SK-N-SH treated with all-trans-retinoic acid at 6 μM for 48 hours (cell line): ENCODE results near the gene YPEL2.

ENCODE experiments used
- ATAC-seq: fragments of 200-7000 bp; cut with Tn5 transposase; 3 replicates; pipeline ENCODE4 v1.9.1; 2020; ENCODE audit warnings: mild to moderate bottlenecking, moderate library complexity
- ARNTL ChIP-seq: fragments of 450-650 bp; formaldehyde crosslinking; IDR thresholded peaks from 2 replicates; pipeline ENCODE4 v1.5.0; 2020; ENCODE audit warnings: low read depth, mild to moderate bottlenecking, moderate library complexity, borderline replicate concordance
- BACH2 ChIP-seq: fragments of 250-450 bp; sonication (Bioruptor Pico); IDR thresholded peaks from 2 replicates; pipeline ENCODE4 v1.9.0; 2021; ENCODE audit warnings: mild to moderate bottlenecking, borderline replicate concordance
- CSDC2 ChIP-seq: fragments of 250-450 bp; sonication (Bioruptor Pico); IDR thresholded peaks from 2 replicates; pipeline ENCODE4 v1.5.0; 2020; ENCODE audit warnings: mild to moderate bottlenecking, moderate library complexity
- ESRRG ChIP-seq: fragments of 250-450 bp; sonication (Bioruptor Pico); IDR thresholded peaks from 2 replicates; pipeline ENCODE4 v1.6.1; 2021; ENCODE audit warnings: mild to moderate bottlenecking
- GLIS3 ChIP-seq: fragments of 250-450 bp; sonication (Bioruptor Pico); IDR thresholded peaks from 2 replicates; pipeline ENCODE4 v1.5.0; 2020; ENCODE audit warnings: mild to moderate bottlenecking, moderate library complexity
- ISL1 ChIP-seq: fragments of 250-450 bp; sonication (Bioruptor Pico); IDR thresholded peaks from 2 replicates; pipeline ENCODE4 v2.1.2; 2022; ENCODE audit warnings: mild to moderate bottlenecking, moderate library complexity
- OSR1 ChIP-seq: fragments of 250-450 bp; sonication (Bioruptor Pico); IDR thresholded peaks from 2 replicates; pipeline ENCODE4 v1.8.0; 2022; ENCODE audit warnings: moderate library complexity, mild to moderate bottlenecking, inconsistent platforms
- PPARA ChIP-seq: fragments of 250-450 bp; sonication (Bioruptor Pico); IDR thresholded peaks from 2 replicates; pipeline ENCODE4 v1.5.0; 2020; ENCODE audit warnings: mild to moderate bottlenecking, borderline replicate concordance
- RARB ChIP-seq: fragments of 250-450 bp; sonication (Bioruptor Pico); IDR thresholded peaks from 2 replicates; pipeline ENCODE4 v1.8.0; 2021; ENCODE audit warnings: mild to moderate bottlenecking, moderate library complexity
- SNAI2 ChIP-seq: fragments of 250-450 bp; sonication (Bioruptor Pico); IDR thresholded peaks from 2 replicates; pipeline ENCODE4 v1.5.0; 2020; ENCODE audit warnings: mild to moderate bottlenecking, moderate library complexity
- TOX ChIP-seq: fragments of 250-450 bp; sonication (Bioruptor Pico); IDR thresholded peaks from 2 replicates; pipeline ENCODE4 v1.8.0; 2021; ENCODE audit warnings: mild to moderate bottlenecking, moderate library complexity, borderline replicate concordance
- ZC3H10 ChIP-seq: fragments of 250-450 bp; sonication (Bioruptor Pico); IDR thresholded peaks from 2 replicates; pipeline ENCODE4 v1.5.1; 2021; ENCODE audit warnings: mild to moderate bottlenecking, moderate library complexity
- ZFP3 ChIP-seq: fragments of 250-450 bp; sonication (Bioruptor Pico); IDR thresholded peaks from 2 replicates; pipeline ENCODE4 v1.5.0; 2020; ENCODE audit warnings: mild to moderate bottlenecking, moderate library complexity
- ZFP30 ChIP-seq: fragments of 450-650 bp; formaldehyde crosslinking; IDR thresholded peaks from 2 replicates; pipeline ENCODE4 v1.5.0; 2022; ENCODE audit warnings: mild to moderate bottlenecking, moderate library complexity
- ZNF565 ChIP-seq: fragments of 450-650 bp; formaldehyde crosslinking; conservative IDR thresholded peaks from 2 replicates; pipeline ENCODE4 v1.5.0; 2020; ENCODE audit warnings: low read depth, mild to moderate bottlenecking, moderate library complexity
- ZNF70 ChIP-seq: fragments of 450-650 bp; formaldehyde crosslinking; IDR thresholded peaks from 2 replicates; pipeline ENCODE4 v1.5.0; 2020; ENCODE audit warnings: mild to moderate bottlenecking, moderate library complexity
- ZNF8 ChIP-seq: fragments of 450-650 bp; formaldehyde crosslinking; IDR thresholded peaks from 2 replicates; pipeline ENCODE4 v1.5.0; 2020; ENCODE audit warnings: mild to moderate bottlenecking, moderate library complexity
- TF ChIP-seq, protein P1 (sequence below): fragments of 250-450 bp; sonication (Bioruptor Pico); IDR thresholded peaks from 2 replicates; pipeline ENCODE4 v1.8.0; 2021; ENCODE audit warnings: low read depth, mild to moderate bottlenecking, moderate library complexity, borderline replicate concordance
- TF ChIP-seq, protein P2 (sequence below): fragments of 250-450 bp; sonication (Bioruptor Pico); IDR thresholded peaks from 2 replicates; pipeline ENCODE4 v1.5.1; 2020; ENCODE audit warnings: low read depth, mild to moderate bottlenecking, moderate library complexity
- TF ChIP-seq, protein P3 (sequence below): fragments of 250-450 bp; sonication (Bioruptor Pico); IDR thresholded peaks from 2 replicates; pipeline ENCODE4 v1.5.0; 2020; ENCODE audit warnings: mild to moderate bottlenecking, moderate library complexity
- TF ChIP-seq, protein P4 (sequence below): fragments of 250-450 bp; sonication (Bioruptor Pico); IDR thresholded peaks from 2 replicates; pipeline ENCODE4 v1.8.0; 2020; ENCODE audit warnings: mild to moderate bottlenecking, moderate library complexity, borderline replicate concordance

The YPEL2 gene

DNA sequence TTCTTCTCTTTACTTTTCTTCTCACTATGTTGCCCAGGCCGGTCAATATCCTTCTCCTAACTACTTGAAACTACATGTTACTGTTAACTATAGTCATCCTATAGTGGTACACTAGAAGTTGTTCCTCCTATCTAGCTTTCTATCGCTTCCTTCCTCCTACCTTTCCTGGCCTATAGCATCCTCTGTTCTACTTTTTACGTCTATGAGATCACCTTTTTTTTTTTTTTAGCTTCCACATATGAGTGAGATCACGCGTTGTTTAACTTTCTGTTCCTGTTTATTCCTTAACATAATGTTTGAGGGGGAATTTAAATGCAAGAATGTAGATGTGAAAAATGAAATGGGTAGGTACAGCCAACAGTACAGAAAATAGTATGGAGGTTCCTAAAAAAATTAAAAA lies 30.5 kb upstream of the YPEL2 start:
- ATAC-seq, result no peak
- TF ChIP-seq ISL1, result no peak
- TF ChIP-seq, protein P1, sequence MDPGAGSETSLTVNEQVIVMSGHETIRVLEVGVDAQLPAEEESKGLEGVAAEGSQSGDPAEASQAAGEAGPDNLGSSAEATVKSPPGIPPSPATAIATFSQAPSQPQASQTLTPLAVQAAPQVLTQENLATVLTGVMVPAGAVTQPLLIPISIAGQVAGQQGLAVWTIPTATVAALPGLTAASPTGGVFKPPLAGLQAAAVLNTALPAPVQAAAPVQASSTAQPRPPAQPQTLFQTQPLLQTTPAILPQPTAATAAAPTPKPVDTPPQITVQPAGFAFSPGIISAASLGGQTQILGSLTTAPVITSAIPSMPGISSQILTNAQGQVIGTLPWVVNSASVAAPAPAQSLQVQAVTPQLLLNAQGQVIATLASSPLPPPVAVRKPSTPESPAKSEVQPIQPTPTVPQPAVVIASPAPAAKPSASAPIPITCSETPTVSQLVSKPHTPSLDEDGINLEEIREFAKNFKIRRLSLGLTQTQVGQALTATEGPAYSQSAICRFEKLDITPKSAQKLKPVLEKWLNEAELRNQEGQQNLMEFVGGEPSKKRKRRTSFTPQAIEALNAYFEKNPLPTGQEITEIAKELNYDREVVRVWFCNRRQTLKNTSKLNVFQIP (CRISPR knock-in tag), result no peak
- no peak for TF ChIP-seq ZNF565
- no peak for TF ChIP-seq GLIS3 (CRISPR knock-in tag)
- no peak for TF ChIP-seq BACH2 (CRISPR knock-in tag)
- TF ChIP-seq ARNTL (CRISPR knock-in tag), result no peak
- no peak for TF ChIP-seq ZNF70 (CRISPR knock-in tag)
- no peak for TF ChIP-seq ZNF8 (CRISPR knock-in tag)
- no peak for TF ChIP-seq SNAI2 (CRISPR knock-in tag)
- TF ChIP-seq ZC3H10 (CRISPR knock-in tag), result no peak
- TF ChIP-seq, protein P2, sequence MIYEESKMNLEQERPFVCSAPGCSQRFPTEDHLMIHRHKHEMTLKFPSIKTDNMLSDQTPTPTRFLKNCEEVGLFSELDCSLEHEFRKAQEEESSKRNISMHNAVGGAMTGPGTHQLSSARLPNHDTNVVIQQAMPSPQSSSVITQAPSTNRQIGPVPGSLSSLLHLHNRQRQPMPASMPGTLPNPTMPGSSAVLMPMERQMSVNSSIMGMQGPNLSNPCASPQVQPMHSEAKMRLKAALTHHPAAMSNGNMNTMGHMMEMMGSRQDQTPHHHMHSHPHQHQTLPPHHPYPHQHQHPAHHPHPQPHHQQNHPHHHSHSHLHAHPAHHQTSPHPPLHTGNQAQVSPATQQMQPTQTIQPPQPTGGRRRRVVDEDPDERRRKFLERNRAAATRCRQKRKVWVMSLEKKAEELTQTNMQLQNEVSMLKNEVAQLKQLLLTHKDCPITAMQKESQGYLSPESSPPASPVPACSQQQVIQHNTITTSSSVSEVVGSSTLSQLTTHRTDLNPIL (CRISPR knock-in tag), result no peak
- TF ChIP-seq ZFP30 (CRISPR knock-in tag), result no peak
- TF ChIP-seq, protein P3, sequence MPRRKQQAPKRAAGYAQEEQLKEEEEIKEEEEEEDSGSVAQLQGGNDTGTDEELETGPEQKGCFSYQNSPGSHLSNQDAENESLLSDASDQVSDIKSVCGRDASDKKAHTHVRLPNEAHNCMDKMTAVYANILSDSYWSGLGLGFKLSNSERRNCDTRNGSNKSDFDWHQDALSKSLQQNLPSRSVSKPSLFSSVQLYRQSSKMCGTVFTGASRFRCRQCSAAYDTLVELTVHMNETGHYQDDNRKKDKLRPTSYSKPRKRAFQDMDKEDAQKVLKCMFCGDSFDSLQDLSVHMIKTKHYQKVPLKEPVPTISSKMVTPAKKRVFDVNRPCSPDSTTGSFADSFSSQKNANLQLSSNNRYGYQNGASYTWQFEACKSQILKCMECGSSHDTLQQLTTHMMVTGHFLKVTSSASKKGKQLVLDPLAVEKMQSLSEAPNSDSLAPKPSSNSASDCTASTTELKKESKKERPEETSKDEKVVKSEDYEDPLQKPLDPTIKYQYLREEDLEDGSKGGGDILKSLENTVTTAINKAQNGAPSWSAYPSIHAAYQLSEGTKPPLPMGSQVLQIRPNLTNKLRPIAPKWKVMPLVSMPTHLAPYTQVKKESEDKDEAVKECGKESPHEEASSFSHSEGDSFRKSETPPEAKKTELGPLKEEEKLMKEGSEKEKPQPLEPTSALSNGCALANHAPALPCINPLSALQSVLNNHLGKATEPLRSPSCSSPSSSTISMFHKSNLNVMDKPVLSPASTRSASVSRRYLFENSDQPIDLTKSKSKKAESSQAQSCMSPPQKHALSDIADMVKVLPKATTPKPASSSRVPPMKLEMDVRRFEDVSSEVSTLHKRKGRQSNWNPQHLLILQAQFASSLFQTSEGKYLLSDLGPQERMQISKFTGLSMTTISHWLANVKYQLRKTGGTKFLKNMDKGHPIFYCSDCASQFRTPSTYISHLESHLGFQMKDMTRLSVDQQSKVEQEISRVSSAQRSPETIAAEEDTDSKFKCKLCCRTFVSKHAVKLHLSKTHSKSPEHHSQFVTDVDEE, result no peak
- no peak for TF ChIP-seq PPARA (CRISPR knock-in tag)
- no peak for TF ChIP-seq RARB (CRISPR knock-in tag)
- TF ChIP-seq, protein P4, sequence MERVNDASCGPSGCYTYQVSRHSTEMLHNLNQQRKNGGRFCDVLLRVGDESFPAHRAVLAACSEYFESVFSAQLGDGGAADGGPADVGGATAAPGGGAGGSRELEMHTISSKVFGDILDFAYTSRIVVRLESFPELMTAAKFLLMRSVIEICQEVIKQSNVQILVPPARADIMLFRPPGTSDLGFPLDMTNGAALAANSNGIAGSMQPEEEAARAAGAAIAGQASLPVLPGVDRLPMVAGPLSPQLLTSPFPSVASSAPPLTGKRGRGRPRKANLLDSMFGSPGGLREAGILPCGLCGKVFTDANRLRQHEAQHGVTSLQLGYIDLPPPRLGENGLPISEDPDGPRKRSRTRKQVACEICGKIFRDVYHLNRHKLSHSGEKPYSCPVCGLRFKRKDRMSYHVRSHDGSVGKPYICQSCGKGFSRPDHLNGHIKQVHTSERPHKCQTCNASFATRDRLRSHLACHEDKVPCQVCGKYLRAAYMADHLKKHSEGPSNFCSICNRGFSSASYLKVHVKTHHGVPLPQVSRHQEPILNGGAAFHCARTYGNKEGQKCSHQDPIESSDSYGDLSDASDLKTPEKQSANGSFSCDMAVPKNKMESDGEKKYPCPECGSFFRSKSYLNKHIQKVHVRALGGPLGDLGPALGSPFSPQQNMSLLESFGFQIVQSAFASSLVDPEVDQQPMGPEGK (CRISPR knock-in tag), result no peak

DNA sequence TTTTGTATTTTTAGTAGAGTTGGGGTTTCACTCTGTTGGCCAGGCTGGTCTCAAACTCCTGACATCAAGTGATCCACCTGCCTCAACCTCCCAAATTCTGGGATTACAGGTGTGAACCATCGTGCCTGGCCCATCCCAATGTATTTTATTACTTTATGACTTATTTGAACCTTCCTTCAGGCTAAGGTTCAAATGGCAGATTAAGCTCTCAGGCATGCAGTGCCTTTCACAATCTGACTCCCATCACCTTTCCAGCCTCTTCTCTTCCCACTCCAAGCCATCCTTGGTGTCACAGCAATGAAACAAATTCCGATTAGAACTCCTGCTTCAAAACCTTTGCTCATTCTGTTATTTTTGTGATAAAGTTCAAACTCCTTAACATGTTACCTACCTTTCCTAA lies 26.6 kb upstream of the YPEL2 start:
- TF ChIP-seq GLIS3 (CRISPR knock-in tag), result no peak
- TF ChIP-seq ZNF565, result no peak
- TF ChIP-seq, protein P1 (CRISPR knock-in tag), result no peak
- no peak for TF ChIP-seq TOX
- TF ChIP-seq, protein P3, result no peak
- TF ChIP-seq, protein P2 (CRISPR knock-in tag), result no peak
- TF ChIP-seq, protein P4 (CRISPR knock-in tag), result no peak
- no peak for TF ChIP-seq ZFP30 (CRISPR knock-in tag)
- no peak for TF ChIP-seq OSR1 (CRISPR knock-in tag)
- no peak for TF ChIP-seq ESRRG (CRISPR knock-in tag)
- no peak for TF ChIP-seq CSDC2 (CRISPR knock-in tag)
- TF ChIP-seq ZFP3 (CRISPR knock-in tag), result no peak
- TF ChIP-seq BACH2 (CRISPR knock-in tag), result no peak
- TF ChIP-seq, all 23 proteins: peak for 0
- no peak for ATAC-seq
